ENCODE results near the gene GALNT15.

GRCh38 chr3:16188071-16188470 is 13.6 kb downstream of the GALNT15 start:
- TF ChIP-seq CTCF (IDR thresholded peaks at IDR 0.05; ENCODE audit: insufficient read depth, low read depth, low read length) (peak; percentile 5), EZH2 (IDR thresholded peaks at IDR 0.05; ENCODE audit: insufficient read depth, low read length) (no peak)

Data from astrocyte (in vitro differentiated cells and primary cell).